DND-41 (cell line): ENCODE results near the gene CDKN2B-AS1.

Experiments
- EZH2 ChIP-seq: IDR thresholded peaks from 3 replicates; pipeline ENCODE4 v1.6.1; 2012; ENCODE audit warnings: borderline replicate concordance, low read depth, mild to moderate bottlenecking, moderate library complexity, low read length, inconsistent platforms; ENCODE audit not compliant: severe bottlenecking
- TF ChIP-seq, protein P1 (sequence below): IDR thresholded peaks from 2 replicates; pipeline ENCODE4 v1.5.1; 2012; ENCODE audit warnings: borderline replicate concordance, low read length, moderate library complexity, mild to moderate bottlenecking; ENCODE audit not compliant: poor library complexity, severe bottlenecking; ENCODE audit errors: extremely low read depth

DNA sequence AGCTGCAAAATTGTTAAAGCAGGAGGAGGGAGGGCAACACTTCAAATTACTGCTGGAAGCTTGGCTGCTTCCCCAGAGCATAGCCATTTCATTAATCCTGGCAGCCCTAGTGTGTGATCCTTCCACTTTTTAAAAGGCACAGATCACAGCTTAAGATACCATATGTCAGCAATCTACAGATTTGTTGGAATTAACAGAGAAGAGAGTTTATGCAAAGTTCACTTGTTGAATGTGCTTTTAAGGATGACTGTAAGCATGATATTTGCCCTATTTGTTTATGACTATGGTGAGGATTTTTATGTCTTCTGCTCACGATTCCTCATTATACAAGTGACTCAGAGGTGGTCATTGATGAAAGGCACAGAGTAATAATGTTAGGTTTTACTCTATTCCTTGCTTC lies 170.6 kb downstream of the CDKN2B-AS1 start:
- TF ChIP-seq, protein P1, sequence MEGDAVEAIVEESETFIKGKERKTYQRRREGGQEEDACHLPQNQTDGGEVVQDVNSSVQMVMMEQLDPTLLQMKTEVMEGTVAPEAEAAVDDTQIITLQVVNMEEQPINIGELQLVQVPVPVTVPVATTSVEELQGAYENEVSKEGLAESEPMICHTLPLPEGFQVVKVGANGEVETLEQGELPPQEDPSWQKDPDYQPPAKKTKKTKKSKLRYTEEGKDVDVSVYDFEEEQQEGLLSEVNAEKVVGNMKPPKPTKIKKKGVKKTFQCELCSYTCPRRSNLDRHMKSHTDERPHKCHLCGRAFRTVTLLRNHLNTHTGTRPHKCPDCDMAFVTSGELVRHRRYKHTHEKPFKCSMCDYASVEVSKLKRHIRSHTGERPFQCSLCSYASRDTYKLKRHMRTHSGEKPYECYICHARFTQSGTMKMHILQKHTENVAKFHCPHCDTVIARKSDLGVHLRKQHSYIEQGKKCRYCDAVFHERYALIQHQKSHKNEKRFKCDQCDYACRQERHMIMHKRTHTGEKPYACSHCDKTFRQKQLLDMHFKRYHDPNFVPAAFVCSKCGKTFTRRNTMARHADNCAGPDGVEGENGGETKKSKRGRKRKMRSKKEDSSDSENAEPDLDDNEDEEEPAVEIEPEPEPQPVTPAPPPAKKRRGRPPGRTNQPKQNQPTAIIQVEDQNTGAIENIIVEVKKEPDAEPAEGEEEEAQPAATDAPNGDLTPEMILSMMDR = no peak
- TF ChIP-seq EZH2 = no peak
